ENCODE results near the gene CYP46A1. TPM values are rescaled to one million over a fixed set of nuclear protein-coding genes. Genes with fewer than 3 reads are reported as not detected.
A peak's percentile ranks its signal among the peaks of the same experiment; 100 is the strongest.

Gene CYP46A1
- total and polyA plus RNA-seq, 2 donors from 2014 or later = 0.82 to 2.5 TPM

- no peak for FAIRE-seq
- TF ChIP-seq CTCF (IDR thresholded peaks at IDR 0.05; ENCODE audit: borderline replicate concordance, extremely low read depth, insufficient read depth) = no peak
- H3K4me3 ChIP-seq (ENCODE audit: low read length in 3 of 3) = no peak overlapping the region
- no peaks in the 10 kb centered on the region for H3K9me3 ChIP-seq (ENCODE audit: control insufficient read depth in 2 of 3, insufficient read depth in 1 of 3, low read length in 3 of 3)
- H3K4me1 ChIP-seq (ENCODE audit: control insufficient read depth in 2 of 3, insufficient read depth in 2 of 3, low read depth in 1 of 3, low read length in 3 of 3) = peaks cover 4 to 42% (median 15%) of the 10 kb centered on the region in 3 donors
- intact Hi-C loops (cut with DNase I) = no loop called here
- H3K27ac ChIP-seq (ENCODE audit: low read depth in 2 of 2, low read length in 2 of 2) = no peak overlapping the region
- no peaks in the 10 kb centered on the region for H3K27me3 ChIP-seq (ENCODE audit: control insufficient read depth, insufficient read depth, low read length)
- H3K36me3 ChIP-seq (ENCODE audit: control insufficient read depth in 2 of 3, insufficient read depth in 3 of 3, low read length in 3 of 3) = no peaks in the 10 kb centered on the region
- H3K9ac ChIP-seq (ENCODE audit: low read length in 3 of 3) = no peak overlapping the region
- no peak for DNase-seq
Observed at GRCh38 chr14:99748529-99748928, 64.4 kb downstream of the CYP46A1 start.

GRCh38 chr14:99749142-99749541 is 65.0 kb downstream of the CYP46A1 start:
- H3K4me1 ChIP-seq (ENCODE audit: control insufficient read depth in 2 of 3, insufficient read depth in 2 of 3, low read depth in 1 of 3, low read length in 3 of 3) = peaks cover 4 to 46% (median 15%) of the 10 kb centered on the region in 3 donors
- H3K36me3 ChIP-seq (ENCODE audit: control insufficient read depth in 2 of 3, insufficient read depth in 3 of 3, low read length in 3 of 3) = no peaks in the 10 kb centered on the region
- no peak for FAIRE-seq
- TF ChIP-seq CTCF (IDR thresholded peaks at IDR 0.05; ENCODE audit: borderline replicate concordance, extremely low read depth, insufficient read depth) = no peak
- no peak overlapping the region for H3K27ac ChIP-seq (ENCODE audit: low read depth in 2 of 2, low read length in 2 of 2)
- no peak overlapping the region for H3K4me3 ChIP-seq (ENCODE audit: low read length in 3 of 3)
- peak in 1 of 5 donors; percentile 58 for DNase-seq
- no peaks in the 10 kb centered on the region for H3K27me3 ChIP-seq (ENCODE audit: control insufficient read depth, insufficient read depth, low read length)
- H3K9me3 ChIP-seq (ENCODE audit: control insufficient read depth in 2 of 3, insufficient read depth in 1 of 3, low read length in 3 of 3) = no peaks in the 10 kb centered on the region
- intact Hi-C loops (cut with DNase I) = no loop called here
- H3K9ac ChIP-seq (ENCODE audit: low read length in 3 of 3) = no peak overlapping the region

- TF ChIP-seq CTCF (IDR thresholded peaks at IDR 0.05; ENCODE audit: borderline replicate concordance, extremely low read depth, insufficient read depth) = no peak
- peak in 3 of 5 donors; percentile 48 to 80 (median 60) for DNase-seq
- peak overlapping the region in 1 of 3 donors; percentile 10 for H3K9ac ChIP-seq (ENCODE audit: low read length in 3 of 3)
- intact Hi-C loops (cut with DNase I) = no loop called here
- no peak overlapping the region for H3K27ac ChIP-seq (ENCODE audit: low read depth in 2 of 2, low read length in 2 of 2)
- H3K36me3 ChIP-seq (ENCODE audit: control insufficient read depth in 2 of 3, insufficient read depth in 3 of 3, low read length in 3 of 3) = no peaks in the 10 kb centered on the region
- peaks cover 4 to 49% (median 15%) of the 10 kb centered on the region in 3 donors for H3K4me1 ChIP-seq (ENCODE audit: control insufficient read depth in 2 of 3, insufficient read depth in 2 of 3, low read depth in 1 of 3, low read length in 3 of 3)
- no peaks in the 10 kb centered on the region for H3K27me3 ChIP-seq (ENCODE audit: control insufficient read depth, insufficient read depth, low read length)
- no peak for FAIRE-seq
- H3K4me3 ChIP-seq (ENCODE audit: low read length in 3 of 3) = no peak overlapping the region
- no peaks in the 10 kb centered on the region for H3K9me3 ChIP-seq (ENCODE audit: control insufficient read depth in 2 of 3, insufficient read depth in 1 of 3, low read length in 3 of 3)
Observed at GRCh38 chr14:99749763-99750715, 65.9 kb downstream of the CYP46A1 start.
